Esophagus muscularis mucosa (tissue), 4 donors: ENCODE measurements around the gene SPOCK3.

Experiments used
- CTCF ChIP-seq, 3 experiments: fragments of 200-600 bp in 2 of 3; fragments of 450-650 bp in 1 of 3; sonication (generic) in 2 of 3; IDR thresholded peaks; one replicate each; pipeline ENCODE4 v1.5.1; 2017 to 2019; ENCODE audit warnings: antibody characterized with exemption in 3 of 3, mild to moderate bottlenecking in 2 of 3, moderate library complexity in 1 of 3
- EP300 ChIP-seq: sonication (generic); formaldehyde crosslinking; IDR thresholded peaks from one replicate; pipeline ENCODE4 v1.6.1; 2017; ENCODE audit warnings: antibody characterized with exemption
- POLR2A ChIP-seq: fragments of 450-650 bp; IDR thresholded peaks from one replicate; pipeline ENCODE4 v1.6.1; 2017; ENCODE audit warnings: antibody characterized with exemption, moderate library complexity, mild to moderate bottlenecking, low read depth
- POLR2AphosphoS5 ChIP-seq, 2 donors: sonication (generic); formaldehyde crosslinking; IDR thresholded peaks; one replicate each; pipeline ENCODE4 v1.6.1; 2017; ENCODE audit warnings: antibody characterized with exemption in 2 of 2

GRCh38 chr4:166741742-166742141 lies 492.6 kb downstream of the SPOCK3 start:
- no peak for TF ChIP-seq CTCF (IDR thresholded peaks at IDR 0.05)
- no peak for TF ChIP-seq POLR2AphosphoS5 (IDR thresholded peaks at IDR 0.05)
- TF ChIP-seq EP300, result no peak
- no peak for TF ChIP-seq POLR2A
